HG02763 (cell line): Measurements from ENCODE around the gene PTPN22.
A peak's percentile ranks its signal among the peaks of the same experiment; 100 is the strongest.

Experiments
- ATAC-seq: cut with Tn5 transposase; IDR thresholded peaks from one replicate; pipeline ENCODE4 v1.9.1; 2021; ENCODE audit warnings: mild to moderate bottlenecking, moderate library complexity; ENCODE audit not compliant: unreplicated experiment

Gene PTPN22

DNA sequence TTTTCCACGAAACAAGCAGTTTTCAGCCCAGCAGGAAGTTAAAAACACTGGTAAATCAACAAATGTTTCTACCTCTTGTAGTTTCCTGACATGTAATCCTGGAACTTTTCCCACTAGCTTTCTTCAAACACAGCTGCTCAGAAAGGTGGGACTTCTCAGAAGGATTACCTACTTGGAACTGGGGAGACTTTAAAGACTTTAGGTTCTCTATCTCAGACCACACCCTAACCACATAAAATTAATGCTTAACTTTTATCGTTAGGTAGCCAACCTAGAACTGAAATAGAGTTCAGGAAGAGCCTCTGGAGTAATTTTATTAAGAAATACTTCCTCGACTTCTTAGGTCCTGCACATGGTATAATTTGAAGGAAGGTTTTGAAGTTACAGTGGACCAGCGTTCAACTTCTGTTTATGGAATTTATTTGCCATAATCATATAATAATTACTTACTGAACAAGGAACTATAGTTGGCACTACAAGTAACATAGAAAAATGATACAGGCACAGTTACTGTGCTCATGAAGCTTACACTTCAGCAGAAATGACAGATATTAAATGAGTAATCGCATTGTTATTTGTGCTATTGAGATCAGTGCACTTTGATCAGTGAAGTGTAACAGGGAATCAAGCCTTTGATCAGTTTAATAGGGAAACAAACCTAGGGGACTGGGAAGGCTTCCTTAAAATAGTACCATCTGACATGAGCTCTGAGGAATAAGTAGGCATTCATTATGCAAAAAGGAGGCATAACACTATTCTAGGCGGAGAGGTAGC lies 16.1 kb upstream of the PTPN22 start, which contains the start of gene BCL2L15:
TSS of gene BCL2L15 (minus strand) at position 180 of the 774 bp plus-strand sequence. CDS start 206 bp downstream, outside the sequence.
- no peak for ATAC-seq

DNA sequence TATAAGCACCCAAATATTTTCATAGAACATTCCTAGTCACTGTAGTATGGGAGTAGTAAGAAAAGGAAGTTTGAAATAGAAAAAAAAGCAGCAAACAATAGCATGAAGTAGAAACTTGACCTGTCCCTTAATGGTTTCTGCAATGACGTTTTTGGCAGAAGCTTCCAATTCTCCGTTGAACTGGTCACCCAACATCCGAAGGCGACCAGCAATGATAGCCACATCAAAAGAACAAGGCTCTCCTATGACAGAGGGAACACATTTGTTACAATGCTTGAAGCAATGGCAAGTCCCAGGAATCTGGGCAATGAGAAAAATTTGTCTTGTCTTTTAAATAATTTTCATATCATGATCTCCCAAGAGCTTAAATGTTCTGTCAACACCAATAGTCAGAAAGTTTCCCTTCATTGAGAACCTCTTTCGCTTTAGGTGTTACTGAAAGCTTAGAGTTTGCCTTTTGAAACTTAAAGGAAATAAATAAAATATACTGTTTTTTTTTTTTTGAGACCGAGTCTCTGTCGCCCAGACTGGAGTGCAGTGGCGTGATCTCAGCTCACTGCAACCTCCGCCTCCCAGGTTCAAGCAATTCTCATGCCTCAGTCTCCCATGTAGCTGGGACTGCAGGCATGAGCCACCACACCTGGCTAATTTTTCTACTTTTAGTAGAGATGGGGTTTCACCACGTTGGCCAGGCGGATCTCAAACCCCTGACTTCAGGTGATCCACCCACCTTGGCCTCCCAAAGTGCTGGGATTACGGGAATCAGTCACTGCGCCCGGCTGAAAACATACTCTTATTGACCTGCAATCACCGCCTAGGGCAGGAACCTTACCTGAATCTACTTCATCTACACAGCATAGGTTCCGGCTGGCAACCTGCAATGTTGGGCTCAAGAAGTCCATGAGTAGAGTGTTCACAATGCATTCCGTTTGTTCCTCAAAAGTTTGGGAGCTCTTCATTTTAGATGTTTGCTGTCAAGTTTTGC lies 15.2 kb upstream of the PTPN22 start:
- no peak for ATAC-seq

DNA sequence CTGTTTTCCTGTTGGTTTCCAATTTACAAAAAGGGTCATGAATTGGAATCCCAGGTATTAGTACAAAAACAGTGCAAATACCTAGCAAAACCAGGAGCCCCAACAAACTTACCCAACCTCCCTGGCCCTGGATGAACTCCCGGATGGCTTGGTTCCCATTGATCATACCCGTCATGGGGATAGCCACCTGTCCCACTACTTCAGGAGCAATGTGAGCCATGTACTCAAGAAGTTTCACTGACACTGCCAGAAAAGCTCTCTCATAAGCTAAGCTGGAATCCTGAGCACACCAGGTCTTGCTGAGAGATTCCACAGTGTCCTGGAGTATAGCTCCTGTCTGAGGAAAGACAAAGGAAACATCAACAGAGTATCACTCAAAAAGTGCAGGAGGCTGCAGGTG lies 10.1 kb upstream of the PTPN22 start:
- ATAC-seq, result no peak

DNA sequence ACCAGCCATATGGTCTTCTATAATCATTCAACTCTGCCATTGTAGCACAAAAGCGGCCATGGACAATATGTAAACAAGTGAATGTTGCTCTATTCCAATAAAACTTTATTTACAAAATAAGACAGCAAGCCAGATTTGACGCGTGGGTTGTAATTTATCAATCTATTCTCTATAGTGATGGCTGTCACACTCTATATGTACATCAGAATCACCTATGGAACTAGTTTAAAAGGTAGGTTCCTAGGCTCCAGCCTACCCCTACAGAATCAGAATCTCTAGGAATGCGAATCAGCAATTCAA lies 8.2 kb upstream of the PTPN22 start:
- ATAC-seq, result no peak

DNA sequence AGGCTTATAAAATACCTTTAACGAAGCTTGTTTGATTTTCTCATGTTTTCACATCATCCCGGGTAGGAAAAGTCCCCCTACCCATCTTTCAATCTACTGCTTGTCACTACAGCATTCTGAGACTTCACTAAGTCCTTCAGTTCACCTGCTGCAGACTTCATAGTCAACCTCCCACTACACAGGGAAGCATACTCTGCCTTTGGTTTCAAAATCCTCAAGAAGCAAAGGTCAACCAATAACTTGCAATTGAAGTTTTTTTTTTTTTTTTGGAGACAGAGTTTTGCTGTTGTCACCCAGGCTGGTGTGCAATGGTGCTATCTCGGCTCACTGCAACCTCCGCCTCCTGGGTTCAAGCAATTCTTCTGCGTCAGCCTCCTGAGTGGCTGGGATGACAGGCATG lies 4.7 kb upstream of the PTPN22 start:
- no peak for ATAC-seq

DNA sequence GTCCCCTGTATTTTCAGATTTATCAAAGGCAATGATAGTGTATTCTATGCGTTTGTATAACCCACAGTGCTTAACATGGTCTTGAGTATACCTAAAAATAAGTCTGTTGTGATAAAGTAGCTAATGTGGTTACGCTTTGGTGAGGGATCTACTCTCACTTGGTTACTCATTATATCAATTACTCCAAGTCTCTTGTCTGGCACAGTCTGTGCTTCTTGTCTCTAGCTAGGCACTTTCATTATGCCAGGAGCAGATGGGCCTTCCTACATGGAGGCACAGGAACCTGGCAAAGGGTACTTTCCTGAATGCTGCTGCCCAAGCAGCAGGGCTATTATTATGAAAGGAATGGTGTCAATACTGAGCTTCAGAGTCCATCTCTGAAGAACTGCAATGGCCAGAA lies 4.2 kb upstream of the PTPN22 start:
- ATAC-seq, result no peak

DNA sequence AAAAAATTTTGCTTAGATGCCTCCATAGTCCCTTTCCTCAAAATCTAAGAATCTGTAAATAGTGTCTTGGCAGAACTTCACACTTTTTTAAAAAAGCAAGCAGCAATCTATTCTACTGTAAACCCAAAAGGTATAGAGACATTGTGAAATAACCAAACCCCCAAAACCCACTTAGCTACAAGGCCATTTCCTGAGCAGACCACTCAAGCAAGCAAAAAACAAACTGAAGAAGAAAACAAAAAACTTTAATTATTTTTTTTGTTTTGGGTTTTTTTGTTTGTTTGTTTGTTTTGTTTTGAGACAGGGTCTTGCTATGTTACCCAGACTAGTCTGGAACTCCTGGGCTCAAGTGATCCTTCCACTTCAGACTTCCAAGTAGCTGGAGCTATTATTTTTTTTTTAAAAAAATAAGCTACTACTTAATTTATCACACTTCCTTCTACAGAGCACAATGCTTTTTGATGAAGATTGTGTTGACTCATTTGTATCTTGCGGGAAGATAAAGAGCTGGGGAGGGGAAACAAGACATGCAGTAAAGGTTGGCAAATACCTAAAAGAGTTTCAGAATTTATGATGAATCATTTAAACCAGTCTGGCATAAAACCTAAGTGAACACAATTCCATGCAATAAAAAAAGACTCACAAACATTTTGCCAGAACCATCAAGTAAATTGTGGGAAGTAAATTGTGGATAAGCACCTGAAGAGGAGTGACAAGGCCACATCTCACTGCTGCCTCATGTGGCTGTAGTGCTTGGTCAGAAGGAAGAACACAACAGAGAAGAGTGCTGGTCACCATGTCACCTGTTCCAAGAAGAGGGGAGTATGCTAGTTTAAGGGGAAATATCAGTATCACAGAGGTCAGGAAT lies 2.7 kb upstream of the PTPN22 start:
- no peak for ATAC-seq

DNA sequence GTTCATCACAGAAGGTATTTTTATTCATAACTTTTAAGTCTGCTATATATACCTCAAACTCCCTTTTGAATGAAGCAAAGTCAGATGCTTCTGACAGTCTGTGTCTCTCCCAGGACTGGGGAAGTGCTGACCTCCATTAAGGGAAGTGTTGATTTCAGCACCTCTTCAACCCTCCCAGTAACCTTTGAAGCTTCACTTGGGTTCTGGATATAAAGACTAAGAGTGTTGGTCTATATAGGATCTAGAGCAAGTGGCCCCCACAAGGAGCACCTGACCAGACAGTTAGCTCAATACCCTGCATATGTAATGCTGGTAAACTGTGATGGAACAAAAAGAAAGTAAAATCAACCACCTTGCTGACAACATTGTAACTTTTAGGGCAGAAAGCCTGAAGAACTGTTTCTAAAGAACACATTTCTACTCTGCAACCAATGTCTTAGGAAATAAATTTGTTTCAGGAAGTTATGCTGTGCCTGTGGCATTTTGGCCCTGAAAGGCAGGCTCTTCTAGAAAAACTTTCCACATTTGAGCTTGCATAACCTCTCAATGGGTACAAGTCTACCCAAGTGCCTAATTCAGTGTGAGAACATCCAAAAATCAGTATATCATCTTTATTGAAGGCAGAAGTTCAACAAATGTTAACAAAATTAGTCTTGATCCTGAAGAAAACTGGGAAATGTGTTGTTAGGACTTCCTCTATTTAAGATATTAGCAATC lies 865 bp upstream of the PTPN22 start:
- ATAC-seq, result no peak

DNA sequence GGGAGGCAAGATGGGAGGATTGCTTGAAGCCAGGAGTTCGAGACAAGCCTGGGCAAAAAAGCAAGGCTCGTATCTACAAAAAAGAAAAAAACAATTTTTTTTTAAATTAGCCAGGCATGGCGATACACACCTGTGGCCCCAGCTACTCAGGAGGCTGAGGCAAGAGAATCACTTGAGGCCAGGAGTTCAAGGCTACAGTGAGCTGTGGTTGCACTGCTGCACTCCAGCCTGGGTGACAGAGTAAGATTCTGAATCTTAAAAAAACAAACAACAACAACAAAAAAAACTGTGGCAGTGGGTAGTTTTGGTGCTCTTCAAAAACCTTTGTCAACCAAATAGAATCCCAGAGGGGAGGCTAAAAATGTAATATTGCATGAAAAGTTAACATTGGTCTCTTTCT lies 734 bp downstream of the PTPN22 start:
- no peak for ATAC-seq

DNA sequence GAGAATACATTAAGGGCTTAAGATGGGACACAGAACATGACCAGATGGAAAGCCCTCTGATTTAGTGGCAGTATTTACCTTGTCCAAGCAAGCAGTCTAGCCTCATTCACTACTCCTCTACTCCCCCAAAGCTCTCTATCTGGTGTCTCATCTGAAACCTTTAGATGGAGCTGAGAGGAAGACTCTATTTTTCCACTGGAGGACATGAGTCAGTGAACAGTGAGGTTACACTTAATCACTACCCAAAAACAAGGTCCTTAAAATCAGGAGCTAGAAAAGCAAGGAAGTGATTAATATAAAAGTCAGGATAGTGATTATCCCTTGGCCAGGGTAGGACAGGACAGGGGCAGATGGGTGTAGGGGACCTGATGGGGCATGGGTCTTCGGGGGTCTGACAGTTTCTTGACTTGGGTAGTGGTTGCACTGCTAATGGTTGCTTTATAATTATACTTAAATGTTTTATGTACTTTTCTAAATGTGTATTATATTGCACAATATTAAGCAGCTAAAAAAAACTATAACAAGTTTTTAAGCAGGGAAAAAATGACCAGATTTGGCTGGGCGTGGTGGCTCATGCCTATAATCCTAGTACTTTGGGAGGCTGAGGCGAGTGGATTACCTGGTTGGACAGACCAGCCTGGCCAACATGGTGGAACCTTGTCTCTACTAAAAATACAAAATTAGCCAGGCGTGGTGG lies 3.0 kb downstream of the PTPN22 start:
- ATAC-seq, result no peak

DNA sequence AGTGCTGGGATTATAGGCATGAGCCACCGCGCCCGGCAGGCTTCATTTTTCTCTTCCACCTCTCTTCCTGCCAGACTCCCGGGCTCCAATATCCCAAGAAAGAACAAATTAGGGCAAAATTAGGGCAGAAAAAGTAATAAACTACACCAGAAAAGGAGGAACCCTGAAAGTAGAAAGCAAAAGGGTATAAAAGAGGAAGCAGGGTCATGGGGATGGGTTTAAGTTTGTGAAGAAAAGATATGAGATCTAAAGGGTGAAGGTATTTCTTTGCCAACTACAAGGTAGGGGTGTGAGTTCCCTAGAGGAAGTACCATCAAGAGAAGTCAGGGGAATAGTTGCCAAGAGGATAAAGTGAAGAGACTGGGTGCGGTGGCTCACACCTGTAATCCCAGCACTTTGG lies 9.9 kb downstream of the PTPN22 start:
- no peak for ATAC-seq

DNA sequence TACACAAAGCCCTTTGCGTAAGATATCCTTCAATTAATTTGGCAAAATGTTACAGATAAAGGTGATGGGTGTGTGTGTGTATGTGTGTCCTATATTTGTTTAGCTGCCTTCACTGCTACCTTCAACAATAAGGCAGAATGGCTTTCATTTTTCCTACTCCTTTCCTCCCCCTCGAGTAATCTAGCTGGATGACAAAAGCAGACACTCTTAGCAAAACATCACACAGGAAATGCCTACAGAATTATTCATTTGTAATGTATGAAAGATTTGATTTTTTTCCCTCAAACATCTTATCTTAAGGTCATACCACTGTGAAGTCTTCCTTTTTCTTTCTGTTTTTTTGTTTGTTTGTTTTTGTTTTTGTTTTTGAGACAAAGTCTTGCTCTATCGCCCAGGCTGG lies 10.6 kb downstream of the PTPN22 start:
- ATAC-seq, result no peak

DNA sequence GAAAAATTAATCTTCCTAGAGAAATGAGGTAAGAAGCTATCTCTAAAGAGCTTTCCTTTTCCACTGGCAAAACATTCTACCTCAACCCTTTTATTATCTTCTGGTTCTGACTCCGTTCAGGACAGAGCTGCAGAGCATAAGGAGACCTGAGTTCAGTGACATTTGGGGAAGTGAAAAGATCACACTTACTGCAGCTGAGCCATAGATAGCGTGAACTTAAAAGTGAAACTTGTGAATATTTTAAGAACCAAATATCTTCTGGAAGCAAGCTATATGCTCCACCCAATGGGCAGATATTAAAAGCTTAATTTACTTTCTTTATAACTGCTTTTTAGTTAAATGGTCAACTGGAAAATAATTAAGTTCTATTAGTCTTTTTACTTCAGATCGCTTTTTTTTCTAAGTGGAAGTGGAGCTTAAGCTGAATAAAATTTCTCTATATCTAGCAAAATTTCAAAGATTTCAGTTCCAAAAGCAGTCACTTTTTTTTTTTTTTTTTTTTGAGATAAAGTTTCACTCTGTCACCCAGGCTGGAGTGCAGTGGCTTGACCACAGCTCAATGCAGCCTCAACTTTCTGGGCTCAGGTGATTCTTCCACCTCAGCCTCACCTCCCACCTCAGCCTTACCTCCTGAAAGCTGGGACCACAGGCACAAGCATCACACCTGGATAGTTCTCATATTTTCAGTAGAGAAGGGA lies 11.9 kb downstream of the PTPN22 start:
- ATAC-seq, result peak; percentile 91

DNA sequence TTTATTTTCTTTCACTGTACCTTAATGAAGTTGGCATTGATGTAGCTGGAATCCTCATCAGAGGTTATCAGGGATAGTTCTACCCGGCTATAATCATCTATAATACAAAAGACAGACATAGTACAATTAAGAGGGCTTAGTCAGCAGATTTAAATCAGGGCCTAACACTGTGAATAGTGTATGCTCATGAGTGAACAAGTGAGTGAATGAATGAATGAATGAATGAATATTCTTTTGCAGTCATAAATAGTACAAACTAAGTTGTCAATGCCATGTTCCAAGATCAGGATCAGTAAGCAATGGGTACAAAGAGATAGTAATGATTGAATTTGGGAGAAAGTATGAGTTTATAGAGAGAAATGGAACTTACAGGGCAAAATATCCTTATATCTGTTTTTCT lies 12.5 kb downstream of the PTPN22 start:
- ATAC-seq, result no peak

DNA sequence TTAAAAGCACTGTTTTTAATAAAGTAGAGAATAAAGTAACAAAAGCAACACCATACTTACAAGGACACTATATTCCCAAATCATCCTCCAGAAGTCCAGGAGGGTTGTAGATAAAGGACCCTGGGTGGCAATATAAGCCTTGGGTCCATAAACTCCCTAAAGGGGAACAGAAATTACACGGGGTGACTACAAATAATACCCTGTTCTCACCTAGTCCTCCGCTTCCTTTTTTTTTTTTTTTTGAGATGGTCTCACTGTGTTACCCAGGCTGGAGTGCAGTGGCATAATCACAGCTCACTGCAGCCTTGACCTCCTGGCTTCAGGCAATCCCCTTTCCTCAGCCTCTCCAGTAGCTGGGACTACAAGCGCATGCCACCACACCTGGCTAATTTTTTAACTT lies 13.1 kb downstream of the PTPN22 start:
- ATAC-seq, result no peak

DNA sequence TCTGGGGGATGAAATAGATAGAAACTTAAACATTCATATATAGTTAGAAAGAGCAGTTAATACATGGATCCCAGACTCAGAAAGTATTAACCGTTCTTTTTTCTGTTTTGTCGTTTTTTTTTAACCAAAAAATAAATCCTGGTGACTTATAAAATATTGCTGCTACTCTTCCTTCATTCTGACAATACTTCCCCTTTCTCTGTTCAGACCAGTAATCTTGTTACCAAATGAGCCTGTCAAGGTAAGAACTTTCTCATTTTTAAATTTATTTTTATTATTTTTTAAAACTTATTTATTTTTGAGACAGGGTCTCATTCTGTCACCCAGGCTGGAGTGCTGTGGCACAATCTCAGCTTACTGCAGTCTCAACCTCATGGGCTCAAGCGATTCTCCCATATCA lies 13.7 kb downstream of the PTPN22 start:
- ATAC-seq, result no peak

DNA sequence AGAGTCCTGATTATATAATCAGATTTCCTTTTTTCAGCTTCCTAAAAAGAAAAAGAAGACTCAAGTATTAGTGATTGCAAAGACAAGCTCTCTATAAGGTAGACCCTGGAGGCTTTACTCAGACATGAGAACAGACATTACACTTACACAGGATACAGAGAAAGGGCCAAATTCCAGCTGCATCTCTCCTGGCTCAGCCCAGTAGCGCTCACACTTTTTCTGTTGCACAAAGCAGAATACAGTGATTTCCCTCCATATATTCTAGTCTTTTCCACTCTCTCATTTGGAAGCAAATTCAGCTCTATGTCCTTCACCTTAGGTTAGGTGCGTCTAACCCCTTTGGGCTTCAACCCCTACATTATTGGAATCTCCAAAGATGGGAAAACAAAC lies 15.1 kb downstream of the PTPN22 start:
- no peak for ATAC-seq

DNA sequence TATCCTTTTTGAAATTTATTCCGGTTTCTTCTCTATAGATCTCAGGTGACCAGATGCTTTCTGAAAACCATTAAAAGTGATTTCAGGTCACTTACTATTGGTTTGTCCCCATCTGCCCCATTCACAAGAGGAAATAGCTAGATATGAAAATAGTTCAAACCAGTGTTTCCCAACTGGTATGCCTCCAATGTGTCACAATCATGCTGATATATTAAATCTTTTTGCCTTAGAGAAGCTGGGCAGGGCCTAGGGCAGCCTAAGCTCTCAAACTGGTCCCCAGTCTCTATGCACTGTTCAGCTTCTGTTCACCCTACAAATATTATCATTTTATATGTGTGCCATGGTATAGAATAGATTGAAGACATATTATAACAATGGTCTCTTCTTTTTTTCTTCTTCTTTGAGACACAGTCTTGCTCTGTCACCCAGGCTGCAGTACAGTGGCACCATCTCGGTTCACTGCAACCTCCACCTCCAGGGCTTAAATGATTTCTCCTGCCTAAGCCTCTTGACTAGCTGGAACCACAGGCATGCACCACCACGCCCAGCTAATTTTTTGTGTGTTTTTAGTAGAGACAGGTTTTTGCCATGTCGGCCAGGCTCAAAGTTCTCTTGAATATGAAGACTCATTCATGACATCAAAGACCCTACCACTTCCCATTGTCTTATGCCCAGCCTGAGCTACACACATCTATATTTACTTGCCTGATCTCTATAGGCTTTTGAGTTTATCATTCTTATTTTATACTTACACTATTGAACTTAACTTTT lies 15.7 kb downstream of the PTPN22 start:
- no peak for ATAC-seq

DNA sequence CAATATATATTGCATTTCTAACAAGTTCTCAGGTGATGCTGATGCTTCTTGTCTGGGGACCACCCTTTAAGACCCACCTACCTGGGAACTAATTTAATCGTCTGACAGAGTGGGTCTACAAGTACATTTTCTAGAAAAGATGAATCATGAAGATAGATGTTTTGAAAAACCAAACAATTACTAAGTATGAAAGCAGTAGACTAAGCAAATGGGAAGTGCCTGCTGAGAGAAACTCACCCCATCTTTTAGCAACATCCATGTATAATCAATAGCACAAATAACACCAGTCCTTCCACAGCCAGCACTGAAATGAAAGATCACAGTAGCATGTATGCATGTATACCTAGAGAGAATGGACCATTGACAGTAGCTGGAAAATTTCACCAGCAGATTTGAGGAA lies 17.3 kb downstream of the PTPN22 start:
- no peak for ATAC-seq
